ENCODE measurements around the gene ITGB6.
A peak's percentile ranks its signal among the peaks of the same experiment; 100 is the strongest.
"Not testable (repeated sequence)": the region's sequence is repeated elsewhere in the genome, so short reads cannot be mapped to it uniquely, and the experiment has no call there.

ITGB6 gene

GRCh38 chr2:160197587-160197986 is 2.5 kb downstream of the ITGB6 start:
- no peak overlapping the region for H3K4me3 ChIP-seq (ENCODE audit: control insufficient read depth, low read depth, low read length)
- TF ChIP-seq, protein P1, sequence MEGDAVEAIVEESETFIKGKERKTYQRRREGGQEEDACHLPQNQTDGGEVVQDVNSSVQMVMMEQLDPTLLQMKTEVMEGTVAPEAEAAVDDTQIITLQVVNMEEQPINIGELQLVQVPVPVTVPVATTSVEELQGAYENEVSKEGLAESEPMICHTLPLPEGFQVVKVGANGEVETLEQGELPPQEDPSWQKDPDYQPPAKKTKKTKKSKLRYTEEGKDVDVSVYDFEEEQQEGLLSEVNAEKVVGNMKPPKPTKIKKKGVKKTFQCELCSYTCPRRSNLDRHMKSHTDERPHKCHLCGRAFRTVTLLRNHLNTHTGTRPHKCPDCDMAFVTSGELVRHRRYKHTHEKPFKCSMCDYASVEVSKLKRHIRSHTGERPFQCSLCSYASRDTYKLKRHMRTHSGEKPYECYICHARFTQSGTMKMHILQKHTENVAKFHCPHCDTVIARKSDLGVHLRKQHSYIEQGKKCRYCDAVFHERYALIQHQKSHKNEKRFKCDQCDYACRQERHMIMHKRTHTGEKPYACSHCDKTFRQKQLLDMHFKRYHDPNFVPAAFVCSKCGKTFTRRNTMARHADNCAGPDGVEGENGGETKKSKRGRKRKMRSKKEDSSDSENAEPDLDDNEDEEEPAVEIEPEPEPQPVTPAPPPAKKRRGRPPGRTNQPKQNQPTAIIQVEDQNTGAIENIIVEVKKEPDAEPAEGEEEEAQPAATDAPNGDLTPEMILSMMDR (conservative IDR thresholded peaks at IDR 0.05; ENCODE audit: control insufficient read depth, insufficient read depth, low read depth, low read length): no peak
- no peak for DNase-seq (ENCODE audit: low read depth)

DNA sequence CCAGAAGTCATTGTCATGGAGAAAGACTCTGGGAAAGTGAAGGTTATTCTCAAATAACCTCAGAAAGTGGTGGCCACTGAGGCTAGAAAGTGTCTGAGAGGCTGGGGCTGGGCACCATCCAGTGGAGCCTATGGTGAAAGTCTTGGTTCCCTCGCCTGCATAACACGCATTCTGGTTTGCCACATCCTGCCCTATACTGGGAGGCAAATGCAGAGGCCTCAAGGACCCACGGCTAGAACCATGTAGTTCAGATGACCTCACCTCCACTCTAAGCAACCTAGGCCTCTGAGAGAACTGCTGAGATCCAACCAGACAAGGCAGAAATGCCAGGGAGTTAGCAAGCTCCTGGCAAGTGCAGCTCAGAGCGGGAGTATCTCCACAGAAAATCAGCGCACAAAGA is 5.1 kb downstream of the ITGB6 start:
- TF ChIP-seq, protein P1 (conservative IDR thresholded peaks at IDR 0.05; ENCODE audit: control insufficient read depth, insufficient read depth, low read depth, low read length): no peak
- H3K4me3 ChIP-seq (ENCODE audit: control insufficient read depth, low read depth, low read length): no peak overlapping the region
- no peak for DNase-seq (ENCODE audit: low read depth)

DNA sequence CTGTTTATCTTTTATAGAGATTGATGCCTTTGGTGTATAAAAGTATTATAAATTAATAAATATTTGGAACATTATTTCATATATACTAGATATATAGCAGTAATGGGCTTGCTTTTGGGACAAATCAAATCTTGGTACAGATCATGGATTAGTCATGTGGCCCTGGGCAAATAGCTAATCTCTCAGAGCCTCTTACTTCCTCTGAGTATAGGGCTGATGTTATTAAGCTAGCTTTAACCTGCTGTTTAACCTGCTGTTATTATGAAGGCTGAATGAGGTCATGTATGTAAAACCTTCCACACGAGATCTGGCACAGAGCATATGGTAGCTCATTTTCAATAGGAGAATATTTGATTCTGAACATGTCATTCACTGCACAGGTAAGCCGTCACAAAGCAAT is 5.7 kb downstream of the ITGB6 start:
- no peak overlapping the region for H3K4me3 ChIP-seq (ENCODE audit: control insufficient read depth, low read depth, low read length)
- DNase-seq (ENCODE audit: low read depth): no peak
- TF ChIP-seq, protein P1 (conservative IDR thresholded peaks at IDR 0.05; ENCODE audit: control insufficient read depth, insufficient read depth, low read depth, low read length): no peak

DNA sequence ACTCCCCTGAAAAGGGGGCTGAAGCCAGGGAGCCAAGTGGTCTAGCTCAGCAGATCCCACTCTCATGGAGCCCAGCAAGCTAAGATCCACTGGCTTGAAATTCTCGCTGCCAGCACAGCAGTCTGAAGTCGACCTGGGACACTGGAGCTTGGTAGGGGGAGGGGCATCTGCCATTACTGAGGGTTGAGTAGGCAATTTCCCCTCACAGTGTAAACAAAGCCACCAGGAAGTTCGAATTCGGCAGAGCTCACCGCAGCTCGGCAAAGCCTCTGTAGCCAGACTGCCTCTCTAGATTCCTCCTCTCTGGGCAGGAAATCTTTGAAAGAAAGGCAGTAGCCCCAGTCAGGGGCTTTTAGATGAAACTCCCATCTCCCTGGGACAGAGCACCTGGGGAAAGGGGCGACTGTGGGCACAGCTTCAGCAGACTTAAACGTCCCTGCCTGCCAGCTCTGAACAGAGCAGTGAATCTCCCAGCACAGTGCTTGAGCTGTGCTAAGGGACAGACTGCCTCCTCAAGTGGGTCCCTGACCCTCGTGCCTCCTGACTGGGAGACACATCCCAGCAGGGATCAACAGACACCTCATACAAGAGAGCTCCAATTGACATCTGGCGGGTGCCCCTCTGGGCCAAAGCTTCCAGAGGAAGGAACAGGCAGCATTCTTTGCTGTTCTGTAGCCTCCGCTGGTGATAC is 18.8 kb downstream of the ITGB6 start:
- DNase-seq (ENCODE audit: low read depth): peak; percentile 19
- H3K4me3 ChIP-seq (ENCODE audit: control insufficient read depth, low read depth, low read length): not testable (repeated sequence)

DNA sequence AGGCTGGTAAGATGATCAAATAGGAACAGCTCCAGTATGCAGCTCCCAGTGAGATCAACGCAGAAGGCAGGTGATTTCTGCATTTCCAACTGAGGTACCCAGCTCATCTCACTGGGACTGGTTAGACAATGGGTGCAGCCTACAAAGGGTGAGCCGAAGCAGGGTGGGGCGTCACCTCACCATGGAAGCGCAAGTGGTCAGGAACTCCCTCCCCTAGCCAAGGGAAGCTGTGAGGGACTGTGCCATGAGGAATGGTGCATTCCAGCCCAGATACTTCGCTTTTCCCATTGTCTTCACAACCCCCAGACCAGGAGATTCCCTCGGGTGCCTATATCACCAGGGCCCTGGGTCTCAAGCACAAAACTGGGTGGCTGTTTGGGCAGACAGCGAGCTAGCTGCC is 19.4 kb downstream of the ITGB6 start:
- H3K4me3 ChIP-seq (ENCODE audit: control insufficient read depth, low read depth, low read length); DNase-seq (ENCODE audit: low read depth): not testable (repeated sequence)

DNA sequence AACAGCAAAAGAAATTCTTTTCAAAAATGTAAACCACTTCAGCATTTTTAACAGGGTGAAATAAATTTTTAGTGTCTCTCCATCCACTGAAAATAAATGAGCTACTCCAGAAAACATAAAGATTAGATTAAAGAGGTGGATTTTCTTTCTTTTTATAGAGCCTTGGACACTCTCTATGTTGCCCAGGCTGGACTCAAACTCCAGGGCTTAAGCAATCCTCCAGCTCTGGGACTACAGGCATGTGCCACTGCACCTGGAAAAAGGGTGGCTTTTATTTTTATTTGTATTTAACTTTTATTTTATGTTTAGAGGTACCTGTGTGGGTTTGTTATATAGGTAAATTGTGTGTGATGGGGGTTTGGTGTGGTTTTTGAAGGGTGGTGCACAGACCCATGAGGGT is 19.9 kb downstream of the ITGB6 start:
- TF ChIP-seq, protein P1 (conservative IDR thresholded peaks at IDR 0.05; ENCODE audit: control insufficient read depth, insufficient read depth, low read depth, low read length): no peak
- H3K4me3 ChIP-seq (ENCODE audit: control insufficient read depth, low read depth, low read length): no peak overlapping the region
- no peak for DNase-seq (ENCODE audit: low read depth)

DNA sequence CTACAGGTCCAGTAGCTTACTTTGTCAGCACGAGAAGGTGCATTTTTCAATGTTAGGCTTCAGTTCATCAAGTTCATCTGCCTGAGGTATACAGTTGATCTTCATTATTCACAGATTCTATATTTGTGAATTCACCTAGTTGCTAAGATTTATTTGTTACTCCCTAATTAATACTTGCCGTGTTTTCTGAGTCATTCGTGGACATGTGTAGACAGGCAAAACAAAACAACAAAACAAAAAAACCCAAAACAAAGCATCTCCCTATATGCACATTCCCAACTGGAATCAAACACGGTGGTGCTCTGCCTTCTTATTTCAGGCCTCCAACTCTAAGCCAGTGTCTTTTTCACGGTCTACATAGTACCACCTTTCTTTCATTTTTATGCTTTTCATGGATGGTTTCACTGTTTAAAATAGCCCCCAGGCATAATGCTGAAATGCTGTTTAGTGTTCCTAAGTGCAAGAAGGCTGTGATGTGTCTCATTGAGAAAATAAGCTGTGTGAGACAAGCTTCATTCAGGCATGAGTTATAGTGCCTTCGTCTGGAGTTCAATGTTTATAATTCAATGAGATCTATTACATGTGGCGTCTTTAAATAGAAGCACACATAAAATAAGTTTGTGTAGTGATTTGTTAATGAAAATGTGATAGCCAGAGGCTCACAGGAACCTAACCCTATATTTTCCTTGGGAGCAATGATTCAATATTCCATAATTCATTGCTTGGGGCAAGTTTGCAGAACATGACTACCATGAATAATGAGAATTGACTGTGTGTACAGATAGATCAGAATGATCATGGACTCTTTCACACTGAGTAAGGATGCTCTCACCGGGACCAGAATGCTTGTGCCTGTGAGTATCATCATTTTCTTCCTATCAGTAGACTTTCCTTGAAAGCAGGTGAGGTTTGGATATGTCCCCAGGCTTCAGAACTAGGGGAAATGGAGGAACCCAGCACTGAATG is 24.6 kb downstream of the ITGB6 start:
- H3K4me3 ChIP-seq (ENCODE audit: control insufficient read depth, low read depth, low read length): no peak overlapping the region
- TF ChIP-seq, protein P1 (conservative IDR thresholded peaks at IDR 0.05; ENCODE audit: control insufficient read depth, insufficient read depth, low read depth, low read length): no peak
- no peak for DNase-seq (ENCODE audit: low read depth)

All from fibroblast of mammary gland (primary cell).